HG03045 (cell line): ENCODE measurements around the gene PCSK6.

Source experiments
- ATAC-seq: cut with Tn5 transposase; IDR thresholded peaks from one replicate; pipeline ENCODE4 v1.9.1; 2021; ENCODE audit warnings: mild to moderate bottlenecking, moderate library complexity; ENCODE audit not compliant: unreplicated experiment

The PCSK6 gene

GRCh38 chr15:101489599-101490407 is at the start of gene PCSK6:
TSS of gene PCSK6 (minus strand) at chr15:101489707. CDS start at chr15:101489670, 37 bp downstream.
- no peak for ATAC-seq

GRCh38 chr15:101538996-101539395 is 49.5 kb upstream of the PCSK6 start:
- no peak for ATAC-seq

- ATAC-seq, result no peak
These were observed 48.7 kb upstream of the PCSK6 start for GRCh38 chr15:101538177-101538576.

GRCh38 chr15:101537483-101538080 is 48.1 kb upstream of the PCSK6 start:
- no peak for ATAC-seq

- ATAC-seq, result no peak
These were observed 47.4 kb upstream of the PCSK6 start for GRCh38 chr15:101536875-101537405.

GRCh38 chr15:101536166-101536874 is 46.8 kb upstream of the PCSK6 start:
- ATAC-seq, result no peak

GRCh38 chr15:101535170-101535902 is 45.8 kb upstream of the PCSK6 start:
- ATAC-seq, result no peak

- ATAC-seq, result no peak
These were observed 45.0 kb upstream of the PCSK6 start for GRCh38 chr15:101534376-101534970.

GRCh38 chr15:101533371-101534140 is 44.0 kb upstream of the PCSK6 start:
- ATAC-seq, result no peak

- no peak for ATAC-seq
These were observed 43.4 kb upstream of the PCSK6 start for GRCh38 chr15:101532865-101533264.

GRCh38 chr15:101531170-101531569 is 41.7 kb upstream of the PCSK6 start:
- ATAC-seq, result no peak

GRCh38 chr15:101530224-101530958 is 40.9 kb upstream of the PCSK6 start:
- no peak for ATAC-seq

GRCh38 chr15:101528917-101529299 is 39.4 kb upstream of the PCSK6 start:
- ATAC-seq, result no peak

GRCh38 chr15:101528108-101528916 is 38.8 kb upstream of the PCSK6 start:
- ATAC-seq, result no peak

GRCh38 chr15:101526890-101527289 is 37.4 kb upstream of the PCSK6 start:
- ATAC-seq, result no peak

GRCh38 chr15:101526442-101526841 is 36.9 kb upstream of the PCSK6 start:
- ATAC-seq, result no peak

GRCh38 chr15:101526021-101526420 is 36.5 kb upstream of the PCSK6 start:
- no peak for ATAC-seq

GRCh38 chr15:101525087-101525669 is 35.7 kb upstream of the PCSK6 start:
- ATAC-seq, result no peak
